NT2/D1 (cell line): ENCODE results near the gene VMO1.

Source experiments
- SUZ12 ChIP-seq: IDR thresholded peaks from 2 replicates; pipeline ENCODE4 v1.6.1; 2011; ENCODE audit not compliant: insufficient read length, insufficient read depth; ENCODE audit errors: extremely low read depth
- YY1 ChIP-seq: IDR thresholded peaks from 2 replicates; pipeline ENCODE4 v1.6.1; 2011; ENCODE audit not compliant: insufficient read length, insufficient read depth
- ZNF274 ChIP-seq: IDR thresholded peaks from 2 replicates; pipeline ENCODE4 v1.6.1; 2011; ENCODE audit warnings: mild to moderate bottlenecking, low read depth, low read length

GRCh38 chr17:4833941-4834680 is 47.9 kb upstream of the VMO1 start:
- no peak for TF ChIP-seq ZNF274
- no peak for TF ChIP-seq YY1
- TF ChIP-seq SUZ12 = no peak
